ENCODE measurements around the gene RAF1.
"Not testable (repeated sequence)": the region's sequence is repeated elsewhere in the genome, so short reads cannot be mapped to it uniquely, and the experiment has no call there.

DNA sequence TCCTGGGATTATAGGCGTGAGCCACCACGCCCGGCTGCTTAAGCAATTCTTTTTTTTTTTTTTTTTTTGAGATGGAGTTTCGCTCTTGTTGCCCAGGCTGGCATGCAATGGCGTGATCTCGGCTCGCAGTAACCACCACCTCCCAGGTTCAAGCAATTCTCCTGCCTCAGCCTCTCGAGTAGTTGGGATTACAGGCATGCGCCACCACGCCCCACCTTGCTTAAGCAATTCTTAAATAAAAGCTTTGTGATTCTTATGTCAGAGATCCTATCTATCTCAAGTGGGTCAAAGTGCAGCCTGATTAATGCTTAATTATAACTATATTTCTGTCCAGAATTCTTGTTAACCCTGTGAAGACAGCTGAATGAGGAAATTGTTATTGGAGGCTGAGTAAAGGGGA lies 37.7 kb upstream of the RAF1 start:
- not testable (repeated sequence) for TF ChIP-seq CTCF, POLR2A (IDR thresholded peaks at IDR 0.05)
